Activated CD4-positive, alpha-beta T cell treated with anti-CD3 and anti-CD28 coated beads for 36 hours (primary cell): ENCODE results near the gene TMEM38A. TPM values are rescaled to one million over a fixed set of nuclear protein-coding genes. Genes with fewer than 3 reads are reported as not detected.
A peak's percentile ranks its signal among the peaks of the same experiment; 100 is the strongest.
"Not testable (repeated sequence)": the region's sequence is repeated elsewhere in the genome, so short reads cannot be mapped to it uniquely, and the experiment has no call there.

Source experiments
- ATAC-seq: fragments of 200-7000 bp; cut with Tn5 transposase; one replicate; pipeline ENCODE4 v1.10.0; 2021; ENCODE audit warnings: mild to moderate bottlenecking, moderate library complexity
- CTCF ChIA-PET: fragments of 350-600 bp; sonication (Branson Sonifier 250); formaldehyde crosslinking; loops from one replicate; lab custom pipeline; 2021; ENCODE audit warnings: antibody characterized with exemption; lab: Charles Lee
- POLR2A ChIA-PET: fragments of 350-600 bp; sonication (Branson Sonifier 250); formaldehyde crosslinking; loops from one replicate; lab custom pipeline; 2021; ENCODE audit warnings: antibody characterized with exemption, inconsistent platforms; lab: Charles Lee
- DNase-seq: peaks from one replicate; pipeline ENCODE4 v3.0.0-alpha.2; 2020
- H3K27ac Mint-ChIP-seq: one replicate; pipeline ENCODE4 v1.8.0; 2021; ENCODE audit warnings: mixed read lengths
- H3K27me3 Mint-ChIP-seq: one replicate; pipeline ENCODE4 v1.8.0; 2021; ENCODE audit warnings: mixed read lengths
- H3K36me3 Mint-ChIP-seq: one replicate; pipeline ENCODE4 v1.8.0; 2021; ENCODE audit warnings: low read depth, mixed read lengths
- H3K4me1 Mint-ChIP-seq: one replicate; pipeline ENCODE4 v1.8.0; 2021; ENCODE audit warnings: mixed read lengths
- H3K4me3 Mint-ChIP-seq: one replicate; pipeline ENCODE4 v1.8.0; 2021; ENCODE audit warnings: mild to moderate bottlenecking, moderate library complexity, mixed read lengths
- H3K9me3 Mint-ChIP-seq: one replicate; pipeline ENCODE4 v1.8.0; 2021; ENCODE audit warnings: low read depth, mixed read lengths
- intact Hi-C, 2 experiments: fragments of 100-400 bp; cut with DNase I in 1 of 2; cut with micrococcal nuclease in 1 of 2; formaldehyde crosslinking; loops; one replicate each; pipeline versions ENCODE4 v1.14.2 to v1.15.1; 2022 to 2024; cut with DNase I, micrococcal nuclease
- total RNA-seq, 2 experiments: library from RNA; stranded (reverse); gene quantifications; one replicate each; pipeline ENCODE4 v1.2.3, GENCODE V29; 2021

Gene TMEM38A
- total RNA-seq, 2 experiments from 2014 or later: 0.89 to 1.2 TPM

DNA sequence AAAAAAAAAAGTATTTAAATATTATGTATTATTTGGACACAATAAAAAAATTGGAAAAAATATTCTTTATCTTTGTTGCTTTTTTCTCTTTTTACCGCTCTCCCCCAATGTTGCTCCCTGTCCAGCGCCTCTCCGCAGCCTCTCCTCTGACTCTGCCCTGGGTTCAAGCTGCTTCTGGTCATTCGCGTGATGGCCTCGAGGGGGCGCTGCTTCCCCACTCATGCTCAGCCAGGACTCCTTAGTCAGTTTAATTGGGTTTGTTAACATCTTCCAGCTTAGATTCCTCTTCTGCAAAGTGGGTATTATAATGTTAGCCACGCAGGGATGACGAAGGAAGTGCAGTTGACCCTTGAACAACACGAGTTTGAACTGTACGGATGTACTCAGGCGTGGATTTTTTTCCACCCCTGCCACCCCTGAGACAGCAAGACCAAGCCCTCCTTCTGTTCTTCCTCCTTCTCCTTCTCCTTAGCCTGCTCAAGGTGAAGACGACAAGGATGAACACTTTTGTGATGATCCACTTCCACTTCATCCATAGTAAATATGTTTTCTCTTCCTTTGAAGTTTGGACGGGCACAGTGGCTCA, 53.9 kb downstream of the TMEM38A start:
- POLR2A ChIA-PET: no interaction called here
- H3K27ac Mint-ChIP-seq: no peak overlapping the region

DNA sequence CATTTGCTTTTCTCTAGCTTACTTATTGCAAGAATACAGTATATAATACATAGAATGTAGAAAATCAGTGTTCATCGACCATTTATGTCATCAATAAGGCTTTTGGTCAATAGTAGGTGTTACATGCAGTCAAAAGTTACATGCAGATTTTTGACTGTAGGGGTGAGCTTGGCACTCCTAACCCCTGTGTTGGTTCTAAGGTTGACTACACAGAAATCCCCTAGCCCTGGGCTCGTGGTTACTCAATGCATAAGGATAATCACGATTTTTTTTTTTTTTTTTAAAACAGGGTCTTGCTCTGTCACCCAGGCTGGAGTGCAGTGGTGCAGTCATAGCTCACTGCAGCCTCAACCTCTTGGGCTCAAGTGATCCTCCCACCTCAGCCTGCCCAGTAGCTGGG, 54.7 kb downstream of the TMEM38A start:
- Mint-ChIP-seq H3K4me1 (no peaks in the 10 kb centered on the region), H3K27ac (no peak overlapping the region), H3K27me3 (peaks cover 5% of the 10 kb centered on the region), H3K36me3 (no peaks in the 10 kb centered on the region), H3K4me3 (no peak overlapping the region), H3K9me3 (no peaks in the 10 kb centered on the region)
- POLR2A ChIA-PET: no interaction called here
- no peak for DNase-seq
- intact Hi-C loops: loop anchor here in 1 of 2 experiments (2.0 kb wide), 2 partner anchors 55 to 337 kb away; no protein-coding TSS in a partner anchor
- CTCF ChIA-PET: interaction anchor here (0.6 to 1.3 kb wide), 3 partner anchors 10 to 322 kb away, joined by 3 to 6 read pairs (median 4); no protein-coding TSS in a partner anchor
- no peak for ATAC-seq

More for the DNA sequence above, 53.9 kb downstream of the TMEM38A start:
- DNase-seq (peak; percentile 75), ATAC-seq (peak; percentile 47)
- no peaks in the 10 kb centered on the region for H3K9me3 Mint-ChIP-seq
- no peak overlapping the region for H3K4me3 Mint-ChIP-seq
- H3K4me1 Mint-ChIP-seq: no peaks in the 10 kb centered on the region
- CTCF ChIA-PET: interaction anchor here (0.7 to 1.3 kb wide), 4 partner anchors 11 to 321 kb away, joined by 3 to 6 read pairs (median 3); no protein-coding TSS in a partner anchor
- intact Hi-C loops: loop anchor here in 1 of 2 experiments (2.0 kb wide), 2 partner anchors 56 to 338 kb away; no protein-coding TSS in a partner anchor
- H3K27me3 Mint-ChIP-seq: peaks cover 2% of the 10 kb centered on the region
- no peaks in the 10 kb centered on the region for H3K36me3 Mint-ChIP-seq

GRCh38 chr19:16721051-16721450, 60.1 kb downstream of the TMEM38A start:
- H3K27ac Mint-ChIP-seq: no peak overlapping the region
- POLR2A ChIA-PET: no interaction called here
- ATAC-seq: no peak
- H3K4me1 Mint-ChIP-seq: no peaks in the 10 kb centered on the region
- H3K27me3 Mint-ChIP-seq: peaks cover 3% of the 10 kb centered on the region
- H3K9me3 Mint-ChIP-seq: no peaks in the 10 kb centered on the region
- no peak for DNase-seq
- intact Hi-C loops: loop anchor here in 1 of 2 experiments (5.0 kb wide), 1 partner anchor 194 kb away; no protein-coding TSS in a partner anchor
- CTCF ChIA-PET: interaction anchor here (0.6 kb wide), 1 partner anchor 128 kb away, joined by 3 read pairs; no protein-coding TSS in a partner anchor
- H3K36me3 Mint-ChIP-seq: no peaks in the 10 kb centered on the region
- H3K4me3 Mint-ChIP-seq: no peak overlapping the region

GRCh38 chr19:16722591-16722990, 61.7 kb downstream of the TMEM38A start:
- Mint-ChIP-seq H3K9me3 (no peaks in the 10 kb centered on the region), H3K4me3 (no peak overlapping the region), H3K4me1 (no peaks in the 10 kb centered on the region), H3K36me3 (no peaks in the 10 kb centered on the region), H3K27ac (no peak overlapping the region), H3K27me3 (peaks cover 3% of the 10 kb centered on the region)
- no peak for ATAC-seq
- ChIA-PET CTCF (interaction anchor here (1.4 kb wide), 1 partner anchor 13 kb away, joined by 4 read pairs; no protein-coding TSS in a partner anchor), POLR2A (no interaction called here)
- DNase-seq: no peak
- intact Hi-C loops: loop anchor here in 1 of 2 experiments (5.0 kb wide), 1 partner anchor 195 kb away; no protein-coding TSS in a partner anchor

- DNase-seq (no peak), ATAC-seq (no peak)
- no peaks in the 10 kb centered on the region for H3K36me3 Mint-ChIP-seq
- H3K4me1 Mint-ChIP-seq: no peaks in the 10 kb centered on the region
- CTCF ChIA-PET: no interaction called here
- intact Hi-C loops: no loop called here
- H3K4me3 Mint-ChIP-seq: no peak overlapping the region
- no peak overlapping the region for H3K27ac Mint-ChIP-seq
- H3K9me3 Mint-ChIP-seq: no peaks in the 10 kb centered on the region
- POLR2A ChIA-PET: no interaction called here
- H3K27me3 Mint-ChIP-seq: no peaks in the 10 kb centered on the region
Observed at GRCh38 chr19:16726916-16727315, 66.0 kb downstream of the TMEM38A start.

DNA sequence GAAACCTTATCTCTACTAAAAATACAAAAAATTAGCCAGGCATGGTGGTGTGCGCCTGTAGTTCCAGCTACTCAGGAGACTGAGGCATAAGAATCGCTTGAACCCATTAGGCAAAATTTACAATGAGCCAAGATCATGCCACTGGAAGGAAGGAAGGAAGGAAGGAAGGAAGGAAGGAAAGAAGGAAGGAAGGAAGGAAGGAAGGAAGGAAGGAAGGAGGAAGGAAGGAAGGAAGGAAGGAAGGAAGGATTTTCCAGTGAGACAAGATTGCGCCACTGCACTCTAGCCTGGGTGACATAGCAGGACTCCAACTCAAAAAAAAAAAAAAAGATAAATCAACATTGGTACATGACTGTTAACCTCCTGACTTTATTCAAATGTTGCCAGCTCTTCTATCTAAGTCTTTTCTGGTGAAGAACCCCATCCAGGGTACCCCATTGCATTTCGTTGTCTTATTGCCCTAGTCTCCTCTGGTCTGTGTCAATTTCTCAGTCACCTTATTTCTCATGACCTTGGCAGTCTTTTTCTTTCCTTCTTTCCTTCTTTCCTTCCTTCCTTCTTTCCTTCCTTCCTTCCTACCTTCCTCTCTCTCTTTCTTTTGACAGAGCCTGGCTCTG, 74.8 kb downstream of the TMEM38A start:
- intact Hi-C loops, CTCF ChIA-PET, H3K27me3 Mint-ChIP-seq, H3K4me3 Mint-ChIP-seq, ATAC-seq, POLR2A ChIA-PET, H3K27ac Mint-ChIP-seq, DNase-seq, H3K36me3 Mint-ChIP-seq, H3K9me3 Mint-ChIP-seq, H3K4me1 Mint-ChIP-seq: not testable (repeated sequence)

DNA sequence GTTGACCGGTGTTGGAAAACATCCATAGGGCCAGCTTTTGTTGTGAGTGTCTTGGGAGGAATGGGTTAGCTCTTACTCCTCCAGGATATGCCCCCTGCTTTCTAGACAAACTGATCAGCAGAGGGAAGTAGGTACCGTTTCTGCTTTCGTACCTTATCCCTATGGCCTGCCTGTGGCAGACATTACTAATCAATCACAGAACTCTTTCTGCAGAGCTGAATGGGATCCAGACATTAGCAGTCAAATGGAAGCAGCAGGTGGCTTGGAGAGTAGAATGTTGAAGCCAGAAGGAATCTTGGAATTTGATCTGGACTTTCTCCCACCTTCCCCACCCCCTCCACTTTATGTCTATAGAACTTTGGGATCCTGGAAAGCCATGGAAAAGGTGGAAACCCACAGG, 75.8 kb downstream of the TMEM38A start:
- H3K27me3 Mint-ChIP-seq: peaks cover 6% of the 10 kb centered on the region
- intact Hi-C loops: no loop called here
- no peaks in the 10 kb centered on the region for H3K4me1 Mint-ChIP-seq
- ChIA-PET CTCF (no interaction called here), POLR2A (no interaction called here)
- no peak for ATAC-seq
- no peak for DNase-seq
- H3K4me3 Mint-ChIP-seq: no peak overlapping the region
- no peak overlapping the region for H3K27ac Mint-ChIP-seq
- no peaks in the 10 kb centered on the region for H3K36me3 Mint-ChIP-seq
- no peaks in the 10 kb centered on the region for H3K9me3 Mint-ChIP-seq

DNA sequence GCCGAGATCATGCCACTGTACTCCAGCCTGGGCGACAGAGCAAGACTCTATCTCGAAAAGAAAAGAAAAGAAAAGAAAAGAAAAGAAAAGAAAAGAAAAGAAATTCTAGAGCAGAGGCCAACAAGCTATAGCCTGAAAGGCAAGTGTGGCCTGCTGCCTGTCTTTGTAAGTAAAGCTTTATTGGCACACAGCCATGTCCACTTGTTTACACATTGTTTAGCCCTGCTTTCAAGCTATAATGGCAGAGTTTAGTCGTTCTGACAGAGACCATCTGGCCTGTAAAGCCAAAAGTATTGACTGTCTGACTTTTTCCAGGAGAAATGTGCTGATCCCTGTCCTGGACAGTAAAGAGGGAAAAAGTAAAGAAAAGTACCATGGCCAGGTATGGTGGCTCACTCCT, 77.0 kb downstream of the TMEM38A start:
- intact Hi-C loops: no loop called here
- H3K9me3 Mint-ChIP-seq: no peaks in the 10 kb centered on the region
- no peak for ATAC-seq

DNA sequence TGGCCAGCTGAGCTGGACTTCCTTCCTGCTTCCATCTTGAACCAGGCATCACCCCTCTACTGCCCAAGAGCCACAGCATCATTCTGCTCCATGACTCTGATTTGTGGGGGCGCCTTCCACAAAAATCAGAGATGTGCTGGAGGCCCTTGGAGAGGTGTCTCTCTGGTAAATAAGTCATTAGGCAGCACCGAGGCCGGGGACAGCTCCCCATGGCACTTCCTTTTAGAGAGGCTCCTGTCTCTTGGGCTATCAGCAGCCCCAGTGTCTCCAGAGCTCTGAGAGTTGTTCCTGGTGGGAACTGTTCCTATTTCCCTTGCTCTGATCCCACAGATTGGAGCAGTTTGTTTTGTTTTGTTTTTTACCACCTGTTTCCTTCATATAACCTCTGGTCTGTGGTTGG, 78.6 kb downstream of the TMEM38A start:
- Mint-ChIP-seq H3K4me3 (no peak overlapping the region), H3K27me3 (no peaks in the 10 kb centered on the region), H3K27ac (no peak overlapping the region), H3K36me3 (no peaks in the 10 kb centered on the region), H3K4me1 (no peaks in the 10 kb centered on the region), H3K9me3 (no peaks in the 10 kb centered on the region)
- intact Hi-C loops: no loop called here
- ChIA-PET POLR2A (no interaction called here), CTCF (no interaction called here)
- DNase-seq (peak; percentile 8), ATAC-seq (no peak)

More for the DNA sequence above, 77.0 kb downstream of the TMEM38A start:
- ChIA-PET POLR2A (no interaction called here), CTCF (interaction anchor here (0.6 to 1.2 kb wide), 3 partner anchors 10 to 544 kb away, joined by 3 to 4 read pairs (median 3); no protein-coding TSS in a partner anchor)
- H3K36me3 Mint-ChIP-seq: no peaks in the 10 kb centered on the region
- no peak overlapping the region for H3K27ac Mint-ChIP-seq
- no peak overlapping the region for H3K4me3 Mint-ChIP-seq
- no peaks in the 10 kb centered on the region for H3K4me1 Mint-ChIP-seq
- DNase-seq: no peak
- H3K27me3 Mint-ChIP-seq: peaks cover 4% of the 10 kb centered on the region

Other genes starting within 250 kb of the TMEM38A start
- 10 to 100 TPM; 26.1 to 29.7 TPM for gene EPS15L1, start 189.2 kb upstream of the TMEM38A start, total RNA-seq
- not detected for gene CALR3, start 165.0 kb upstream of the TMEM38A start, total RNA-seq
- 1 to 10 TPM; 2.9 to 4.0 TPM for gene C19orf44, start 164.7 kb upstream of the TMEM38A start, total RNA-seq
- 10 to 100 TPM; 57.9 to 64.8 TPM for gene CHERP, start 118.7 kb upstream of the TMEM38A start, total RNA-seq
- gene SLC35E1, start 88.7 kb upstream of the TMEM38A start, total RNA-seq: 10 to 100 TPM; 51.5 to 72.1 TPM
- gene MED26, start 32.9 kb upstream of the TMEM38A start, total RNA-seq: 10 to 100 TPM; 13.6 to 14.5 TPM
- gene SMIM7, start 995 bp upstream of the TMEM38A start, total RNA-seq: 10 to 100 TPM; 46.5 to 52.2 TPM
- not detected for gene NWD1, start 58.7 kb downstream of the TMEM38A start, total RNA-seq
- gene SIN3B, start 168.3 kb downstream of the TMEM38A start, total RNA-seq: 10 to 100 TPM; 27.6 to 28.5 TPM
- not detected for gene F2RL3, start 227.9 kb downstream of the TMEM38A start, total RNA-seq